GM19397 (cell line): ENCODE data around the gene TRRAP.

Source experiments
- ATAC-seq: cut with Tn5 transposase; IDR thresholded peaks from one replicate; pipeline ENCODE4 v1.9.1; 2021; ENCODE audit warnings: mild to moderate bottlenecking, moderate library complexity; ENCODE audit not compliant: unreplicated experiment

The TRRAP gene

GRCh38 chr7:98935811-98936210 is 57.5 kb downstream of the TRRAP start:
- no peak for ATAC-seq

- no peak for ATAC-seq
Observed at GRCh38 chr7:98943336-98943735, 65.0 kb downstream of the TRRAP start.

GRCh38 chr7:98944386-98944785 is 66.1 kb downstream of the TRRAP start:
- ATAC-seq: no peak

DNA sequence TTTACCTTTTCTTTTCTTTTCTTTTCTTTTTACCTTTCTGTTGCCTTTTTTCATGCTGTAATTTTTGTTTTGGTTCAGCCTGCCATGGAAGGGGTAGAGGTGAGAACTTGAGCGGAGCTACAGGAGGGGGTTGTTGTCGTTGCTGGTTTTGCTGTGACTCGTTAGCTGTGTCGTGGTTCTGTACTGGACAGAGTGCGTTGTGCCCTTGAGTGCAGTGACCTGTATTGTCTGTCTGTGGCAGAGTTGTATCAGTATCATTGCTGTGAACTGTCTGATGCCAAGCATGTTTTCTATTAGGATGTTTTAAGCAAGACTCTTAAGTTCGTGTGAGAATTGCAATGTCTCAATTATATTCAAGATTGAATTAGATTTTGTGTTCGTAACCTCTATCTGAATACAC is 67.5 kb downstream of the TRRAP start:
- no peak for ATAC-seq

GRCh38 chr7:98946389-98946788 is 68.1 kb downstream of the TRRAP start:
- ATAC-seq: no peak

- no peak for ATAC-seq
Observed at GRCh38 chr7:98949336-98950044, 71.2 kb downstream of the TRRAP start.

DNA sequence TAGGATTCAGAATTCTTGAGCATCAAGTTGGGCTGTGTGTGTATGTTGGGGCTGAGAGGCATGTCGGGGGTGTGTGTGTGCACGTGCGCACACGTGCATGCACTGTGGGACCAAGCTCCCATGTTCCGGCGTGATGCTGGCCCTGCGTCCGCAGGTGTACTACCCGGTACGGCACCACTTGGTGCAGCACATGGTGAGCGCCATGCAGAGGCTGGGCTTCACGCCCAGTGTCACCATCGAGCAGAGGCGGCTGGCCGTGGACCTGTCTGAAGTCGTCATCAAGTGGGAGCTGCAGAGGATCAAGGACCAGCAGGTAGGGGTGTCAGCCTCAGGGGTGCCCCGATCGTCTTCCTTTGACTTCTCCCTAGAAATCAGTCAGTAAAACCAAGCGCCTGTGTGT is 77.7 kb downstream of the TRRAP start:
- ATAC-seq: no peak

DNA sequence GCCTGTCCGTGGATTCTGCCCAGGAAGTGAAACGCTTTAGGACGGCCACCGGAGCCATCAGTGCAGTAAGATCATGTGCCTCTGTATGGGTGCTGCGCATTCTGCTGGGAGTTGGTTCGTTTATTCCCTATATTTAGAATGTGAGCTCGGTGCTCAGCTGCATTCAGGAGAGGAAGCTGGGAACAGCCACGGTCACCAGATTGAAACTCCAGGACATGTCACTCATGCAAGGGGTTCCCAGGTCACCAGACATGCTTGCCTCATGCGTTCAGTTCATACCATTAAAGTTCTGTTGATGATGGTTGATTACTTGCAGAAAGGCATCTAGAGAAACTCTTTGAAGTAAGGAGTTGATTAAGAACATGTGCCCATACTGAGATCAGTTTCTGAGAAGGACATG is 78.1 kb downstream of the TRRAP start:
- ATAC-seq: no peak

DNA sequence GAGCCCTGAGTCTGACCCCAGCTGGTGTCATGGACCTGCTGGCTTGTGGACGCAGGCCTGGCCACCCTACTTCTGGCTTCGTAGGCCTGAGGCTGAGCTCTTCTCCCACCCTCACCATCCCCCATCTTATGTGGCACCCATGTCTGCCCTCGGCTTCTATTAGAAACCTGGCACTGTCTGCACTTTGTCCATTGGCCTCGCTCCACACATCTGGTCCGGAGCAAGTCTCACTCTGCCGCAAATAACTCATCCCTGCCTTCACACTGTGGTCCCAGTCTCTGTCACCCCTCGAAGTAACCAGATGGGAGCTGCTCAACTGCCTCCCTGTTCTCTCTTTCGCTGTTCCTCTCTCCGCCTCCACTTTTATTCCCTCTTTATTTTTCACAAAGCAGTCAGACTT is 78.6 kb downstream of the TRRAP start:
- ATAC-seq: no peak

DNA sequence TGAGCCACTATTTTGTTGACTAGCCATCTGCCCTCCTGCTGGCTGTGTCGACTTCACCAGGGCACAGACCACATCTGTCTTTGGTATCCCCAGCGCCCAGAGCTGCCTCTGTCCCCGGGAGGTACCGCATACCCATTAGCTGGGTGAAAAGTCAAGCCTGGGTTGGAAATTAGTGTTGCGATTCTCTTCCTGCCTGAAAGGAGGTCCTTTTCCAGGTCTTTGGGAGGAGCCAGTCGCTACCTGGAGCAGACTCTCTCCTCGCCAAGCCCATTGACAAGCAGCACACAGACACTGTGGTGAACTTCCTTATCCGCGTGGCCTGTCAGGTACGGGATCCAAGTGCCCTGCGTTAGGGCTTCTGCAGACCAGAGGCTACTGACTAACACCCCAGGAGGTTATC is 79.4 kb downstream of the TRRAP start:
- ATAC-seq: no peak

- no peak for ATAC-seq
Observed at GRCh38 chr7:98958968-98959367, 80.6 kb downstream of the TRRAP start.

DNA sequence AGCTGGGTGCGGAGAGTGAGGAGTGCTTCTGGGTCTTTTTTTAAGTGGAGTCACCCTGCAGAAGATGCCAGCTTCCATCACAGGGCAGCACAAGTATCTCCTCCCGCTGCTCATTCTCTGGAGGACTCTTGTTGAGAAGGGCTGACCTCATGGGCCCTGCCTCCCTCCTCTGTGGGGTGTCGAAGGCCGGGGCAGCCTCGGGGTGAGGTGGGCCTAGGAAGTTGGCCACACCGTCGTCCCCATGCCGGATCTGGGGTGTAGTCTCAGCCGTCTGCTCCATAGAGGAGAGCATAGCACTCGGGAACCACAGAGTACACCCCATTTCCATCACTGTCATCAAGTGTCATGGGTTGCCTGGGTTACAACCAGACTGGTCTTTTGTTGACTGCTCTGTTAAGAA is 85.0 kb downstream of the TRRAP start:
- no peak for ATAC-seq

GRCh38 chr7:98964596-98964995 is 86.3 kb downstream of the TRRAP start:
- ATAC-seq: no peak

GRCh38 chr7:98968621-98969020 is 90.3 kb downstream of the TRRAP start:
- no peak for ATAC-seq

- ATAC-seq: no peak
Observed at GRCh38 chr7:98969386-98969785, 91.1 kb downstream of the TRRAP start.

DNA sequence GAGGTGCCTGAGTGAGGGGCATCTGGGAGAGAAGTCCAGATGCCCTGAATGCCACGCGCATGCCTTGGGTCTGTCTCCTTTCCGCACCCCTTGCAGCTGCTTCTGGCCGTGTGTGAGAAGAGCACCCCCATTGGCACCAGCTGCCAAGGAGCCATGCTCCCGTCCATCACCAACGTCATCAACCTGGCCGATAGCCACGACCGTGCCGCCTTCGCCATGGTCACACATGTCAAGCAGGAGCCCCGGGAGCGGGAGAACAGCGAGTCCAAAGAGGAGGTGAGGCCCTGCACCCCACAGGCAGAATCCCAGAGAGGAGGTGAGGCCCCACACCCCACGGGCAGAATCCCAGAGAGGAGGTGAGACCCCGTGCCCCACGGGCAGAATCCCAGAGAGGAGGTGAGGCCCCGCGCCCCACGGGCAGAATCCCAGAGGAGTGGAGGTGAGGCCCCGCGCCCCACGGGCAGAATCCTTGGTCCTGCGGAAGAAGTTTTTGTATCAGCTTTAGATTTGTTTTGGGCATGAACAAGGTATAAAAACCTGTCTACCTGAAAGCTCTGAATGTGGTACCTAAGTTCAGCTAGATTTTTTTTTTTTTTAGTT is 91.8 kb downstream of the TRRAP start:
- ATAC-seq: no peak

DNA sequence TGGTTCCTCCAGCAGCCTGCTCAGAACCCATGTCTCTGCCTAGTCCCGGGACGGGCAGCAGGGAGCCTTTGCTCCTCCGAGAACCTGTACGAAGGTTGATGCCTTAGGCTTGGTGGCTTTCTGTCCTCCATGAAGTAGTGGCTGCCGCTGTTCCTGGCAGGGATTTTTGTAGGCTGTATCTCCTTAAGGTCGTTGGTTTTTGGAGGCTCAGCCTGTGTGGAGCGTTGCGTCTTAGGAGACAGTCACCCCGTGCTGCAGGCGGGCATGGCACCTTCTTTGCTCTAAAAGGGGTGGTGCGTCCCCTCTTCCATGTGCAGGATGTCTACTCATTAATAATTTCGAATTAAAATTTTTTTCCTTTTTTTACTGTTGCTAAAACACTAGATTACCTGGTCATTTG is 92.5 kb downstream of the TRRAP start:
- no peak for ATAC-seq

DNA sequence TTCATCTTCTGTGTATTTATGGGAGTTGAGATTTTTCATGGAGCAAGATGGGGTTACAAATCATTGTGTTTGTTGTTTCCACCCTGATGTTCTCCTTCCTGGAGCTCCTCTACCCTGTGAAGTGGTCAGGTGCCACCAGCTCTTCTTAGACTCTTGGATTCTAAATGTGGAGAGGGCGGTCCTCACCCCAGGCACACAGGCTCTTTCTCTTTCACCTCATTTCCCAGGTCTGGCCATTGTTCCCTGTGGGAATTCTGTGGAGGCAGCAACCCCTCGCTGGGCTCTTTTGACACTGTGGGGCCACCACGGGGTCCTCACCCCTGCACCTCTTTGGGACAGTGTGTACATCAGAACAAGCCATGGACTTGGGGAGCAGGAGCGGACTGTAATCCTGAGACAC is 95.9 kb downstream of the TRRAP start:
- ATAC-seq: no peak

GRCh38 chr7:98974906-98975816 is 96.8 kb downstream of the TRRAP start:
- no peak for ATAC-seq

DNA sequence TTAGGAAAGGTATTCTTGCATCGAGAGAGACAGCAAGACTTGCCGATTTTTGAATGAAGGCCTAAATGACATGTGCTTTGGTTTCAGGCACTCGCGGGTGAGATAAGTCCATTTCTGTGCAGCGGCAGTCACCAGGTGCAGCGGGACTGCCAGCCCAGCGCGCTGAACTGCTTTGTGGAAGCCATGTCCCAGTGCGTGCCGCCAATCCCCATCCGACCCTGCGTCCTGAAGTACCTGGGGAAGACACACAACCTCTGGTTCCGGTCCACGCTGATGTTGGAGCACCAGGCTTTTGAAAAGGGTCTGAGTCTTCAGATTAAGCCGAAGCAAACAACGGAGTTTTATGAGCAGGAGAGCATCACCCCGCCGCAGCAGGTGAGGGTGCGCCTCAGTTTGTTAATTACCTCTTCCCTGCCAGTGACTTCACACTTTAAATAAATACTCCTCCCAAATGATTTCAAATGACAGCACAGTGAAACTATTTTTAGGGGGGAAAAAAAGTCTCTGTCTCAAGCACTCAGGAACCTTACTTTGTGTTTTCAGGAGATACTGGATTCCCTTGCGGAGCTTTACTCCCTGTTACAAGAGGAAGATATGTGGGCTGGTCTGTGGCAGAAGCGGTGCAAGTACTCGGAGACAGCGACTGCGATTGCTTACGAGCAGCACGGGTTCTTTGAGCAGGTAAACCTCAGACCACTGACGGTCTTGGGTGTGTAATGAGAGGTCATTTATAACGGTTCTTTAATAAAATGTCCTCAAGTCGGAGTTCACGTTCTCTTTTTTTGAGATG is 98.3 kb downstream of the TRRAP start:
- no peak for ATAC-seq

GRCh38 chr7:98978672-98979071 is 100.3 kb downstream of the TRRAP start:
- ATAC-seq: no peak
